ENCODE data around the gene ZNRF3.

ZNRF3 gene

GRCh38 chr22:28950617-28951411 lies 67.4 kb downstream of the ZNRF3 start:
- peaks cover 18% of the 10 kb centered on the region for H3K4me1 ChIP-seq (ENCODE audit: control insufficient read depth, insufficient read depth, low read length)
- ChIA-PET POLR2A (no interaction called here), CTCF (interaction anchor here (1.0 to 3.3 kb wide), 4 partner anchors 8 to 90 kb away, joined by 3 to 12 read pairs (median 3); no protein-coding TSS in a partner anchor)
- no peak overlapping the region for H3K4me3 ChIP-seq (ENCODE audit: low read depth, low read length)
- H3K27ac ChIP-seq (ENCODE audit: extremely low read depth, low read depth, low read length): 0 out of 2 replicates have a peak overlapping the region, but pooled peaks have one; percentile 35
- H3K36me3 ChIP-seq (ENCODE audit: control insufficient read depth in 2 of 2, insufficient read depth in 1 of 2, low read length in 2 of 2): no peaks in the 10 kb centered on the region; a peak in 1 of 3 replicates
- H3K9me3 ChIP-seq (ENCODE audit: control insufficient read depth, insufficient read depth, low read depth, low read length): peaks cover 2% of the 10 kb centered on the region; the same call in 1 of the 2 replicates
- TF ChIP-seq SP7 (tag by site-specific recombination; IDR thresholded peaks at IDR 0.05): 0 out of 2 replicates have a peak, but pooled peaks have one; percentile 19
- no peak; the same call in 1 of the 2 replicates for TF ChIP-seq ZNF692 (tag by site-specific recombination; IDR thresholded peaks at IDR 0.05)
- TF ChIP-seq OSR2 (tag by site-specific recombination; IDR thresholded peaks at IDR 0.05): peak; percentile 97
- peak; percentile 47; the same call in 1 of the 2 replicates for TF ChIP-seq ZXDB (tag by site-specific recombination; IDR thresholded peaks at IDR 0.05)
- TF ChIP-seq ZNF394 (tag by site-specific recombination; IDR thresholded peaks at IDR 0.05; ENCODE audit: borderline replicate concordance): 0 out of 2 replicates have a peak, but pooled peaks have one; percentile 39
- peak; percentile 31; the same call in 1 of the 2 replicates for TF ChIP-seq ZBTB17 (tag by site-specific recombination; IDR thresholded peaks at IDR 0.05)
- TF ChIP-seq SP2 (tag by site-specific recombination; IDR thresholded peaks at IDR 0.05): no peak
- TF ChIP-seq HIC1 (tag by site-specific recombination; IDR thresholded peaks at IDR 0.05): no peak
- TF ChIP-seq ZNF140 (tag by site-specific recombination; IDR thresholded peaks at IDR 0.05): no peak
- TF ChIP-seq ZNF558 (tag by site-specific recombination; IDR thresholded peaks at IDR 0.05): no peak
- TF ChIP-seq ZNF132 (tag by site-specific recombination; IDR thresholded peaks at IDR 0.05; ENCODE audit: borderline replicate concordance): no peak
- peak; percentile 83 for TF ChIP-seq ATF2 (tag by site-specific recombination; IDR thresholded peaks at IDR 0.05; ENCODE audit: low read depth)
- peak; percentile 62; the same call in 1 of the 2 replicates for TF ChIP-seq TRIM28 (IDR thresholded peaks at IDR 0.05; ENCODE audit: borderline replicate concordance, low read length)
- TF ChIP-seq ZEB2 (tag by site-specific recombination; IDR thresholded peaks at IDR 0.05): peak; percentile 23; the same call in 1 of the 2 replicates
- peak; percentile 19; the same call in 1 of the 2 replicates for TF ChIP-seq PRDM6 (tag by site-specific recombination; IDR thresholded peaks at IDR 0.05)
- TF ChIP-seq SP3 (tag by site-specific recombination; IDR thresholded peaks at IDR 0.05): no peak
- TF ChIP-seq ZNF138 (tag by site-specific recombination; IDR thresholded peaks at IDR 0.05; ENCODE audit: borderline replicate concordance): no peak
- no peak for TF ChIP-seq ZNF776 (tag by site-specific recombination; IDR thresholded peaks at IDR 0.05; ENCODE audit: borderline replicate concordance)
- no peak for TF ChIP-seq ZNF777 (tag by site-specific recombination; IDR thresholded peaks at IDR 0.05; ENCODE audit: borderline replicate concordance)
- TF ChIP-seq ZNF366 (tag by site-specific recombination; conservative IDR thresholded peaks at IDR 0.05): peak; percentile 59
- TF ChIP-seq ZNF23 (tag by site-specific recombination; IDR thresholded peaks at IDR 0.05; ENCODE audit: borderline replicate concordance): no peak
- peak; percentile 56 for TF ChIP-seq ZNF600 (tag by site-specific recombination; IDR thresholded peaks at IDR 0.05)
- TF ChIP-seq EGR2 (tag by site-specific recombination; IDR thresholded peaks at IDR 0.05; ENCODE audit: low read depth): no peak
- 0 out of 2 replicates have a peak, but pooled peaks have one; percentile 4 for TF ChIP-seq ZBTB6 (tag by site-specific recombination; IDR thresholded peaks at IDR 0.05)
- TF ChIP-seq ZNF768 (tag by site-specific recombination; IDR thresholded peaks at IDR 0.05): no peak
- 0 out of 2 replicates have a peak, but pooled peaks have one; percentile 29 for TF ChIP-seq PATZ1 (tag by site-specific recombination; IDR thresholded peaks at IDR 0.05)
